GM19438 (cell line): ENCODE data around the gene TET2.

Source experiments
- ATAC-seq: cut with Tn5 transposase; IDR thresholded peaks from one replicate; pipeline ENCODE4 v1.9.1; 2021; ENCODE audit warnings: low read depth; ENCODE audit not compliant: unreplicated experiment

Gene TET2

GRCh38 chr4:105181259-105181658 lies 34.6 kb downstream of the TET2 start:
- ATAC-seq, result no peak

DNA sequence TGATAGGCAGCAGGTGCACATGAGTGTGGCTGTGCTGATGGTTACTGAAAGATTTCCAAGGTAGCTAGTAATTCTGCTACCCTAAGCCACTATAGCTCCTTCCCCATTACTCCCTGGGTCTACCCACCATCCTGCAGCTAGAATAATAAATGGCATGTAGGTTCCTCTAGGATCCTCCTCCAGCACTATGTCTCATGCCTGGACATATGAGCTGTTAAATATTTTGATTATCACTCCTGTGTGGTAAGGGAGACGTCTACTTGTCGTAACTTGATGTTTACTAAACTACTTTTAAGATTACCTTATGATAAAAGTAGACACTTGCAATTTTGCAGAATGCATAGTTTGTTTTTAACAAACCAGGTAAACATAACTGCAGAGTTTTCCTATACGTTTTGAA lies 35.5 kb downstream of the TET2 start:
- ATAC-seq, result no peak

- ATAC-seq, result no peak
Observed at GRCh38 chr4:105184316-105184980, 37.8 kb downstream of the TET2 start.

GRCh38 chr4:105186701-105187161 lies 40.1 kb downstream of the TET2 start:
- ATAC-seq, result no peak

GRCh38 chr4:105189855-105190650 lies 43.4 kb downstream of the TET2 start:
- no peak for ATAC-seq

DNA sequence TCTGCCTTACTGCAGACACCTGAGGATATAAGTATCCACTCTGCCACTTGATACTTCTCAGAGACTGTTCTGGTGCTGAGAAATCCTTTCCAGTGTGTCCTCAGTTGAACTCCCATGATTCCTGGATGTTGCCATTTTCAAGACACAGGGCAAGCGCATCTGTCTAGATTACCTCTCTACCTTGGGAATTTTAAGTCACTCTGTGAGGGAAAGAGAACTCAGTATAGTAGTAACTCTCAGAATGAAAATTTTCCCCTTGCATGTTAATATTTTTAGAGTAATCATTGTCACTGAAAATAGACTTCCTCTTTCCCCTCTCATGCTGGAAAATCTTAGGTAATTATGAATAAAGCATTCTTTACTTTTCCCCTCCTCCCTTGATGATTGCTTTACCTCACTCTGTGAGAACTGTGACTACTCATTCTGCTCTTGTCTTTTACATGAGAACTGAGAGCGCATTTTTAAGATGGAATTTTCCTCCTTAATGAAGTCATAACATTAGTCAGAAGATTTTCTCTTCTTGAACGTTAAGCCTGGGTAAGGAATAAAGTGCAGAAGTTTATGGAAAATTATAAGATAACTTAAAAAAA lies 45.0 kb downstream of the TET2 start:
- ATAC-seq, result peak; percentile 50

- no peak for ATAC-seq
Observed at GRCh38 chr4:105192474-105192873, 45.8 kb downstream of the TET2 start.

DNA sequence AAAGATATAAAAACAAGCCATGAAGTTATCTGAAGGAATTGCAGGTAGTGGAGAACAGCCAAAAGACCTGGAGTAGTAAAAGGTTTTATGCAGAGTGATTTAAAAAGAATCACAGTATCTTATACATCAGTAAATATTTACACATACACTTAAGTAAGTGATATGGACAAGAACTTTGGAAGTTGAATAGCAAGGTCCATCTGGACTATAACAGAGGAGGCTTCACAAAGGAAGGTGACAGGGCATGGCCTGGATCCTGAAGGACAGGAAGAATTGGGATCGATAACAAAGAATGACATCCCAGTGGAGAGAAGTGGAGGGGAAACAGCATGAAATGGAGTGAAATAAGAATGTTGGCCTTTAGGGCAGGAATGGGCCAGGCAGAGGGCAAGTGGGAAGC lies 46.2 kb downstream of the TET2 start:
- ATAC-seq, result no peak

- ATAC-seq, result no peak
Observed at GRCh38 chr4:105193536-105193935, 46.9 kb downstream of the TET2 start.

GRCh38 chr4:105194328-105195231 lies 47.9 kb downstream of the TET2 start:
- ATAC-seq, result peak; percentile 90

- ATAC-seq, result no peak
Observed at GRCh38 chr4:105196523-105197145, 50.0 kb downstream of the TET2 start.

DNA sequence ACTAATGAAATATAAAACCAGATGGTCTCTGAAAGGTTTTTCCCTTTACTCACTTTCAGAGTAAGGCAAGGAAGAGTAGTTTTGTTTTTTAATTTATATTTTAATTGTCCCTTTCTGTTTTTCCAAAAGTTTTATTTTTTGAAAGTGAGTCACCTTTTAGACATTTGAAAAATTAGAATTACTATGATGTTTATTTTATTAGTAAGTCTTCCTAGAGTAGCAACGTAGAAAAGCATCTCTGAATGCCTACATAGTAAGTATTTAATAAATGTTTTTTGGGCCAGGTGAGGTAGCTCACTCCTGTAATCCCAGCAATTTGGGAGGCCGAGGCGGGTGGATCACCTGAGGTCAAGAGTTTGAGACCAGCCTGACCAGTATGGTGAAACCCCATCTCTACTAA lies 51.1 kb downstream of the TET2 start:
- no peak for ATAC-seq

DNA sequence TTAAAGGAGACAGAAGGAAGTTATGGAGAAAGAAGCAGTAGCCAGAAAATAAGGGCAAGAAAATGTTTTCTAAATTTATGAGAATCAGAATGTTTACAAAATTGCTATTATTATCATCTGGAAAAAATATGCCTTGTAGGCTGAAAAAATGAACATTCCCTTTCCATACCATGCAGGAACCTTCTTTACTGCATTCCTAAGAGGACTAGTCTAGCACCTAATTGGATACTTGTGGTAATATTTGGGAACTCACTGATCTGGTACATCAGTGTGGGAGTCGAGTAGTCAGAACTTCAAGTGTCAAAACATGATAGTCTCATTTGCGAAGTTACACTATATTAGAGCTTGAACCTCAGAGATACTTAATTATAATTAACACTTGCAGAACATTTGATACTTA lies 51.9 kb downstream of the TET2 start:
- no peak for ATAC-seq

DNA sequence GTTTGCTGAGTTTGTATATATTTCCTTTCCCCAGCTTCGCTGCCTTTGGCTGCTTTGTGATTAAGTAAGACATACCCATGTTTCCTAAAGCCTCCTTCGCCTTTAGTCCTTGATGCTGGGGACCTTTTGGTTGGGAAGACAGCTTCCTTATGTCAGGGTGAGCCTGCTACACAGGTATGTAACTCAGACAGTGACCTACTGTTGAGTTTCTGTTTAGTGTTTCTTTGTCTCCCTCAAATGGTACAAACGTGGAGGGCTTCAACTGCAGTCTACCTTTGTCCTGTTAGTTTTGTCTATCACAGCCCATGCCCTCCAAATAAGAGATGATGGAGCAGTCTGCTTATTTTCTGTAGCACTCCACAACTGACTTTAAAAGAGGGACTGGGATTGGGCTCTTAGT lies 59.5 kb downstream of the TET2 start:
- ATAC-seq, result no peak

- ATAC-seq, result no peak
Observed at GRCh38 chr4:105207386-105207785, 60.7 kb downstream of the TET2 start.

DNA sequence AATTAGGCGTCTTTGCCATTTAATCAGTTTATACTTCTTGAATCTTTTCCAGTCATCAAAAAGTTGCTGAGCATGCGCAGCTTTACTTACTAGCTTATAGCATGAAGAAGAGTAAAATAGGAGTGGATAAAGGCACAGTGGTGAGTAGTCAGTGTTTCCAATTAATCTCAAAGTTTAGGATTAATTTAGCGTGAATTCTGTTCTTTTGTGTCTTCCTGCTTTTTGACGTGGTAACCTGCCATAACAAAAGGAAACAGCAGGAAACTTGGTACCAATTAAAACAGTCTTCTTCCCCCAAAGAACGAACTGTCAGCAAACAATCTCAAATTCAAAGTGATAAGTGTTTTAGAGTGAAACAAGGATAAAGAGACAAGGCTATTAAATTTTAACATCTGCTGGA lies 61.9 kb downstream of the TET2 start:
- ATAC-seq, result no peak

DNA sequence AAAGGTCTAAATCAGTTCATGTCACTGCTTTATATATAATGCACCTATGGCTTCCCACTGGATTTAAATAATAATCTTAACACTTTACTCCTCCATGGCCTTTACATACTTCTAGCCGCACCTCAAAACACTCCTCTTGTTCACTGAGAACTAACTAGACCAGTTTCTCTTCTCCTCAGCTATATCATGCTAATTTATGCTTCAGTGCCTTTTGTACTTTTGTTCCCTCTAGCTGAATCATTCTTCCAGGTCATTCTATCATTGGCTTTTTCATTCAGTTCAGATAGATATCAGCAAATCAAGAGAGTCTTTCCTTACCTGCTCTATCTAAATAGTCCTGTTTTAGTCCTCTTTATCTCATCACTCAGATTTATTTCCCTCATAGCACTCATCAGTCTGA lies 64.2 kb downstream of the TET2 start:
- no peak for ATAC-seq

DNA sequence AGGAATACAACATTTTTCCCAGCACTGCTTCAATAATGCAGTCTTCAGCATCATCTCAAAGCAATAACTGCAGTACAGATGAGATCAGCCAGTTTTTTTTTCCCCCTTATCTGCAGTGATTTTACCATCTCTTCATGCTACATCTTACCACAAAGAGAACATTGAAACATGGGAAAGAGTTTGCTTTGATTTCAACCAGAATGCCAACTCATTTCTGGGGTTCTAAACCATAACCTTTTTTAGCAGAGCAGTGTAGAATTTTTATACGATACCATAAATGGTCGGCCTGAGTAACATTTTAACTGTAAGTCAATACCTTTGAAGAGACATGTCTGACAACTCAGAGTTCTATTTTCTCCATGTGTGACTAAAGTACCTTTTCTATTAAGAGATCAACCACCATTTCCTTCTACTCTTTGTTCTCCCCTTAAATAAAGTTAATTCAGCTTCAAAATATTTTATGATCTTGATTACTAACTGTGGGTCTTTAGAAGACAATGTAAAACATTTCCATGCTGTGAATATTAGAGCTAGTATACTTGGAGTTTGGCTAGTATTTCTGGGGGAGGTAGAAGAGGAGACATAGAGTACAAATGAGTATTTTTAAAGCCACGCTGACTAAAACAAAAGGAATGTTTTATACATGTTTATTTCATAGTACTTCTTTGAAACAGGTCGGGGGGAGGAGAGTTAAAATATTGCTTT lies 69.1 kb downstream of the TET2 start:
- ATAC-seq, result no peak

DNA sequence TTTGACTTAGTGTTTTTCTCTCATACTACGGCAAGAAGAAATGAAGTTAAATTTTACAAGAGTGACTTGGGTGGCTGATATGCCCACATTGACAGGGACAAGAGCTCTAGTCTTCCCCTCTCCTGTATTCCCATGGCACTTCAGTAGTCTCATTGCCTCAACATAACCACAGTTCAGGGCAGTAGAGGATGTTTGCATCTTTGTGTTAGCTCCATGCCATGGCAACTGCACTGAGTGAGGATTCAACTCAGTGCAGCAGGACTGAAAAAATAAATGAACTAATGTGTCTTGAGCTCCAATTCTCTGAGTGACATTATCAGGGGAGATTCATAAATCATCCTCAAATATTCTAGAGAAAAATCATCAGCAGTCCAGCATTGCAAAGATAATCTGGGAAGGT lies 78.8 kb downstream of the TET2 start:
- no peak for ATAC-seq

DNA sequence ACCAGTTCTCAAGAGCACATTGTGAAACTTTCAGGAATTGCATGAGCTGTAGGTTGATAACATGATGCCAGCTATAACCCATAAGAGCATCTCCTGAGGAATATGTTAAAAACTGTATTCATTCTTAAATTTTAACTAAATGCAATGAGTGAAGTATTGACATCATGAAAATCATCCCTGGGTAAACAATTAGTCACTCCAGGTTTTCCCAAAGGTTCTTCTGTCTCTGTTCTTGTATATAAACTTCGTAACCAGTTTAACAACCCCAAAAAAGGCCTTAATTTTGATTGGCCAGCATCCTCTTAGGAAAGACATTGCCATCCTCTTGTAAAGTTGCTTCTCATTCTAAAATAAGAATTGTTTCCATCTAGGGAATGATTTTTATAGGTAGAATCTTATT lies 80.4 kb downstream of the TET2 start:
- no peak for ATAC-seq
